H1 (cell line): ENCODE results near the gene SEMA3F. TPM values are rescaled to one million over a fixed set of nuclear protein-coding genes. Genes with fewer than 3 reads are reported as not detected.

Experiments
- ATF2 ChIP-seq: IDR thresholded peaks from 2 replicates; pipeline ENCODE4 v1.6.1; 2012; ENCODE audit warnings: low read length, inconsistent platforms
- CHD1 ChIP-seq: IDR thresholded peaks from 2 replicates; pipeline ENCODE4 v1.6.1; 2012; ENCODE audit warnings: low read depth, low read length, improper control_type of control experiment
- POLR2AphosphoS5 ChIP-seq: IDR thresholded peaks from 2 replicates; pipeline ENCODE4 v1.6.1; 2011; ENCODE audit warnings: low read depth, low read length
- polyA plus RNA-seq, 7 experiments: library from polyadenylated mRNA; depleted of rRNA in 3 of 7; stranded (reverse) in 5 of 7; unstranded in 2 of 7; fragments of >200 nt in 5 of 7; fragments of 200-250 nt in 2 of 7; gene quantifications; 1 replicate in 5 of 7; 2 replicates in 1 of 7; 4 replicates in 1 of 7; pipeline versions ENCODE4 v1.2.1 to v1.2.3, GENCODE V29; 2011 to 2013; ENCODE audit warnings: missing spikeins in 2 of 7, mixed read lengths in 2 of 7
- total RNA-seq: library from RNA; stranded (reverse); fragmentation: NEBNext Ultra II Directional; extraction: Animal tissue kit (Norgen Biotek cat#: 25700); gene quantifications from 2 replicates; pipeline ENCODE4 v1.2.1, GENCODE V29; 2021

The SEMA3F gene
- total and polyA plus RNA-seq, 2 of the 8 experiments (the other 6 are each of a cell fraction or from before 2014, with no cell fraction given) = 20.3 to 37.0 TPM

DNA sequence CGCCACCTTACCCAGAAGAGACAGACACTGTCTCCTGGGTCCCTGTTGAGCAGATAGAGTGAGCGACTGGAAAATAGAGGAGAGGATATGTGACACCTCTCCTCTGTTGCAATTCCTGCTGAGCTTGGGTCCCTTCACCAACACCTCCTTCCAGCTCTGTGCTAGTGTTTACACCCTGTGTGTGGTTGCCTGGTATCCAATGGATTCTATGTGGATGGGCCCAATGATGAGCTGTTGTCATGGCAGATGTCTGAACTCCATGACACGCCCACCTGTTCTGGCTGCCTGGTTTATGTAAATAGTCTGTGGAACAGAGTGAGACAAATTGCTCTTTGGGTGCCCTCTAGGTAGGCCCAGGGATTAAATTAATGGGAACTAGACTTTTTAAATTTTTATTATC, 42.7 kb upstream of the SEMA3F start (continued):
- TF ChIP-seq ATF2 (no peak), POLR2AphosphoS5 (no peak), CHD1 (no peak)
